Hematopoietic multipotent progenitor cell treated with erythropoietin and hydrocortisone succinate and interleukin-3 and kit ligand, for 17 days (in vitro differentiated cells): ENCODE data around the gene KRT74.

Experiments used
- DNase-seq: peaks from one replicate; pipeline ENCODE4 v3.0.0-alpha.2; 2015; ENCODE audit warnings: low spot score

The KRT74 gene

DNA sequence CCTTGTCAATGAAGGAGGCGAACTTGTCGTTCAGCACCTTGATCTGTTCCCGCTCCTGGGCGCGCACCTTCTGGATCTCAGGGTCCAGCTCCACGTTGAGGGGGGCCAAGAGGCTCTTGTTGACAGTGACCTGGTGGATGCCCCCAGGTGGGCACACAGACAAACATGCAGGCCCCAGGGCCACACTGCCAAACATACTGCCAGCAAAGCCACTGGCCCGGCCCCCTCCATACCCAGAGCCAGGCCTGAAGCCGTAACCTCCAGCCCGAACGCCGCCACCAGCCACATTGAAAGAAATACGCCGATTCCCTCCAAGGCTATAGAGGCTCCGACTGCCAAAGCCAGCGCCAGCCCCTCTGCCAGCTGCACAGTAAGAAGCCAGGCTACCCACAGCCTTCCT lies 337 bp downstream of the KRT74 start:
- no peak for DNase-seq

GRCh38 chr12:52570511-52570910 lies 3.1 kb downstream of the KRT74 start:
- DNase-seq: no peak

DNA sequence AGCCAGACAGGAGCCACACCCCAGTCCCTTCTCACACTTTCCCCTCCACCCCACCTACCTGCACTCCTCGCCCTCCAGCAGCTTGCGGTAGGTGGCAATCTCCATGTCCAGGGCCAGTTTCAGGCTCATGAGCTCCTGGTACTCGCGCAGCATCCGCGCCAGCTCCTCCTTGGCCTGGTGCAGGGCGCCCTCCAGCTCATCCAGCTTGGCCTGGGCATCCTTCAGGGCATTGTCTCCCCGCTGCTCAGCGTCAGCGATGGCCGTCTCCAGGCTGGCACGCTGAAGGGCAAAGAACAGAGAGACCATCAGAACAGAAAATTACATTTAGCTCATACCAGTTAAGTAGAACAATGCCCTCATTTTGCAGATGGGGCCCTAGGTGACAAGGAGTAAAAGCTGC lies 5.5 kb downstream of the KRT74 start:
- no peak for DNase-seq

- DNase-seq: no peak
These were observed 6.8 kb downstream of the KRT74 start for GRCh38 chr12:52566847-52567291.

GRCh38 chr12:52564582-52564981 lies 9.1 kb downstream of the KRT74 start:
- DNase-seq: no peak

- no peak for DNase-seq
These were observed 11.7 kb downstream of the KRT74 start for GRCh38 chr12:52561880-52562449.

DNA sequence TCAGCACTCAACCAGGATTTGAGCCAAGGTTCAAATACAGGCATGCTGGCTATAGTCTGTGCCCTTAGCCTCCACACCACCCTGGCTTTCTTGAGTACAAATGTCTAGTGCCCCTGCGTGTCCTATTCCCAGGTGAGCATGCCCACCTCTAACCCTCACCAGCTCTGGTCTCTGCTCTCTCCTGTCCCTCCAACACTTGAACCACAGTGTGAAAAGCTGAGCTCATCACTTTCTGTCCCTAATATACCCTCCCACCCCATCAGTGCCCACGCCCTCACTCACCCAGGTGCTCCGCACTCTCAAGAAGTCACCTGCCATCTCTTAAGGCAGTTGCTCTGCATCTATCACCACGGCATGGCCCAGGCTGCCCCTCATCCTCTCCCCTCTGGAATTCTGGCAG lies 13.7 kb downstream of the KRT74 start:
- DNase-seq: no peak

DNA sequence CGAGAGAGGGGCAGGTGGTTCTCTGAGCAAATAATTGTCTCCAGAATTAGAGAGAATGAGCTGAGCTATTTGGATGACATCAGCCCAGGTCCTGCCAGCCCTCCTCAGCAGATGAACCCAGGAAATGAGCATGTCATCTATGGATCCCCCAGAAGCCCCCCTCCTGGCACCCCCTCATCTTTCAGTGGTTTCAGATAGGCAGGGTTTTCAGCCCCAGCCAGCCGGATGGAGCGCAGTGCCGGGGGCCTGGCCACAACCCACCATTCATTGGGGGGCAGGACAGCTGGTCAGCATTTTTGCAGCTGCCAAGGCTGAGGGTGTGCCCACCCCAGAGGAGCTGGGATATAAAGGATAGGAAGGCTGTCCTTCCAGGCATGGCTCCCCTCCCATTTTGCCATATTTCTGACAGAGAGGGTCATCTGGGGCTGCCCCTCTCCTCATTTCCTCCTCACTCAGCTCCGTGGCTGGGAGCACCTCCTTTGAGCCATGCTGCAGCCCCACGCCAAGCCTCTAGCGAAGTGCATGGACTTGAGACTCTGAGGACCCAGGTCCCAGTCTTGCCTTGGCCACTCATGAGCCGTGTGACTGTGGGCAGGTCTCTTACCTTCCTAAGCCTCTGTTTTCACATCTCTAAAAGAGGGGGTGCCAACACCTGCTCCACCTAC lies 14.7 kb downstream of the KRT74 start:
- no peak for DNase-seq

DNA sequence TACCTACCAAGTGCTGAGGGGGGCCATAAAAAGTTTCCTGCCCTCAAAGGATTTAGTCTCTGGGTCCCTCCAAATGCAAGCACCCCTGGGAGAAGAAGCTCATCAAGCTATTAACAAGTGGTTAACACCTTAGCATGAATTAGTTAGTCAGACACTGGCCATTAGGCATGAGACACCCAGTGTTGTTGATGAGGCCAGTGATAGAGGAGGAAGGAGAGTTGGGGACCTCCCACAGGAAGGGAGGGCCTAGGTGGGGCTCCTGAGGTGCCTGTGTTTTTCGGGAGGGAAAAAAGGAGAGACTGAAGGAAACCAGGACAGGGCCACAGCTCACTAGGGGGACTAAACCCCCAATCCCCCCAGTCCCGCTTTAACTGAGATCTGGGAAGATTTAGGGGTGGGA lies 16.2 kb downstream of the KRT74 start:
- no peak for DNase-seq

GRCh38 chr12:52555577-52555976 lies 18.1 kb downstream of the KRT74 start:
- DNase-seq: no peak

- no peak for DNase-seq
These were observed 20.9 kb downstream of the KRT74 start, which contains the start of gene KRT71 for GRCh38 chr12:52552681-52553195. KRT71 (minus strand) TSS chr12:52553145; CDS start chr12:52553077, 68 bp downstream.

DNA sequence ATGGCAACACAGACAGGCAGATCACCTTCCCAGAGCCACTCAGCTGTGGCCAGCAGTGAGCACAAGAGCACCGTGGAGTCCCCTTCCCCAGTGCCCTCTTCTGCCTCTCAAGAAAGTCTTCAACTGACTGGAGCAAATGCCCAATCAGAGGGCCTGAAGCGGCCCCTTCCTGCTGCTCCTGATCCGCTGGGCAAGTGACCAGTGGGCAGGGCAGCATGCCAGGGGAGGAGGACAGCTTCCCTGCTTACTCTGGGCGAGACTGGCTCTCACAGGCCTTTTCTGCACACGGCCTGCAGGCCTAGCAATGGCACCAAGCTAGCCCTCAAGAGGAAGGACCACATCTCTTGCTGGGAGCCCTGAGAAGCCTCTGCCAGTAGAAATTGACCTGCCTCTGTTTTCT lies 21.6 kb downstream of the KRT74 start:
- DNase-seq: no peak

DNA sequence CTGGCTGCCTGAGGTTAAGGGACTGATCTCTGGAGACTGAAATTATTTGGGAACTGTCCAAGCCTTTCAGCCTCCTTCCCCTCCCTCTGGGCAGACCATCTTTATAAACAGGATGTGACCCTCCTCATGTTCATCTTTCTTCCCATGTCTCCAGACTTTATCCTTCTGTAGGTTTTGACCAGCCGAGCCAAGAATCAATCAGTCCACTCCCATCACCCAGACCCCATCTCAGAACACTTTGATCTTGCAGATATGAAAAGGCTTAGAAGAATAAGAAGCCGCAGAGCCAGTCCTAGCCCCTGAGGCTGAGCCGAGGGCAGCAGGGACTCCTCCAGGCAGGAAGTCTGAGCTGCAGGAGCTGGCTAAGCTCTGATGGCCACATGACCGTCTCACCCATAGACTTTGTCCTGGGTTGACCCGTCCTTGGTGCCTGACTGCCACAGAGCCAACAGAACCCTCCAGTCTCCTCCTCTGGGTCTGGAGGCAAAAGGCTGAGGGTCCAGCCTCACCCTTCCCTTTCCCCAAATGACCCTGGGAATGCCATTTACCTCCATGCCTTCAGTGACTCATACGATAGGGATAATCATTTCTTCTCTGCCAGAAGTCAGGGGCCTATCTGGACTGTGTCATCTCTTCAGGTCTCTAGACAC lies 22.3 kb downstream of the KRT74 start:
- DNase-seq: no peak

DNA sequence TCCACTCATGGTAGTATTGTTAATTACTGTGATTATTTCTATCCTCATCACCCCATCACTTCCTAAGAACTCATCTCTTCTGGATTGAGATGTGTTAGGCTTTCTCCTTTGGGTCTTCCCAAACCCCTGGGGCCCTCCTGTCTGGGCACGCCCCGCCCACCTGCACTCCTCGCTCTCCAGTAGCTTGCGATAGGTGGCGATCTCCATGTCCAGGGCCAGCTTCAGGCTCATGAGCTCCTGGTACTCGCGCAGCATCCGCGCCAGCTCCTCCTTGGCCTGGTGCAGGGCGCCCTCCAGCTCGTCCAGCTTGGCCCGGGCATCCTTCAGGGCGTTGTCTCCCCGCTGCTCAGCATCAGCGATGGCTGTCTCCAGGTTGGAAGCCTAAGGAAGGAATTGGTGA lies 27.5 kb downstream of the KRT74 start:
- no peak for DNase-seq

- no peak for DNase-seq
These were observed 29.4 kb downstream of the KRT74 start for GRCh38 chr12:52543985-52544883.

- no peak for DNase-seq
These were observed 30.8 kb downstream of the KRT74 start for GRCh38 chr12:52542785-52543318.

DNA sequence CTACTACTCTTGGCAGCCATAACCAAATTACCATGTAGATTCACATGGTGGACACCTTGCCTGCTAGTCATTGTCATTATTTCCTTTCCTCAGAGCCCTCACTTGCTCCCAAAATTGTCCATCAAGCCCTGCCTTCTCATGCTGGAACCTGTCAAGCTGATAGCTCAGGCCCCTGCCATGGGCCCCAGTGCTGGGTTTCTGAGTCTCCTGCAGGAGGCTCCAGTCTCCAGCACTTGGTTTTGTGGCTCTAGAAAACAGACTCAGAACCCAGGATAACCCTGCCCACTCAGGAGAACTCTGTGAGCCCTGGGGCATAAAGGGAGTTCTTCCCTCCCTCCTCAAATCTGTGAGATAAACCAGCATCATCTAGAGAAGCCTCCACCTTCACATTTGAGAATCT lies 31.5 kb downstream of the KRT74 start:
- no peak for DNase-seq

DNA sequence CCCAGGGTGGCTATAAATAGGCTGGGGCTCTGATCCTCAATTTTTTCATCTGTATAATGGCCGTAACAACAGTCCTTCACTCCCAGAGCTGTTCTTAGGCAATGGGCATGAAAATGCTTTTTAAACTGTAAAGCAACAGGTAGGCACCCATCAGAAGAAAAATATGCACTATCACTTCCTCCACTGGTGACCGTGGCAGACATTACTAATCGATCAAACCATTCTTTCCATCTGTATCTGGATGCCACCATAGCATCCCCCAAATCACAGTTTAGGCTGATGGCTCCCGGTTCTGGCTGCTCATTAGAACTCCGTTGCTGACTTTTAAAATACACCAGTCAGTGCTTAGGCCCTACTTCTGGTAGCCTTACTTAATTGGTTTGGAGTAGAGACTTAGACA lies 31.9 kb downstream of the KRT74 start:
- no peak for DNase-seq

DNA sequence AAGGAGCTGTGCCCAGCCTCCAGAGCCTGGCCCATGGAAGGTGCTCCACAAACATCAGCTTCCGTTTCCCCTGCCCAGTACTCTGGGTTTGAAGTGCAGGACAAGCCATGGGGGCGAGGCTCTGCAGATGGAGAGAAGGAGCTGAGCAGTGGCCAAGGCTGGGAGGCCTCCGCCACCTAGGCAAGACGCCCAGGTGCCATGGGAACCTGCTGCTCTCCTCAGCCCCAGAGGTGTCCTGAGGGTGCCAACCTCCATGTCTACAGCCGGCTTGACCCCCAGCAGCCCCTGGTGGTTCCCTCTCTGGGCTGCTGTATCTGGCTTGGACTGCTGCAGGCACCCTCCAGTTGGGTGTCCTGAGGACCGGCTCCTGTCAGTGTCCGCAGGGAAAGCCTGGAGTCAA lies 33.1 kb downstream of the KRT74 start:
- no peak for DNase-seq

- DNase-seq: no peak
These were observed 33.8 kb downstream of the KRT74 start for GRCh38 chr12:52539821-52540173.

- DNase-seq: no peak
These were observed 34.4 kb downstream of the KRT74 start for GRCh38 chr12:52539083-52539820.
